ENCODE results near the gene COL4A3.

The COL4A3 gene

GRCh38 chr2:227347117-227347516 is 182.7 kb downstream of the COL4A3 start:
- no peak for DNase-seq (ENCODE audit: low read depth)

GRCh38 chr2:227348324-227348723 is 183.9 kb downstream of the COL4A3 start:
- DNase-seq (ENCODE audit: low read depth) = no peak

DNA sequence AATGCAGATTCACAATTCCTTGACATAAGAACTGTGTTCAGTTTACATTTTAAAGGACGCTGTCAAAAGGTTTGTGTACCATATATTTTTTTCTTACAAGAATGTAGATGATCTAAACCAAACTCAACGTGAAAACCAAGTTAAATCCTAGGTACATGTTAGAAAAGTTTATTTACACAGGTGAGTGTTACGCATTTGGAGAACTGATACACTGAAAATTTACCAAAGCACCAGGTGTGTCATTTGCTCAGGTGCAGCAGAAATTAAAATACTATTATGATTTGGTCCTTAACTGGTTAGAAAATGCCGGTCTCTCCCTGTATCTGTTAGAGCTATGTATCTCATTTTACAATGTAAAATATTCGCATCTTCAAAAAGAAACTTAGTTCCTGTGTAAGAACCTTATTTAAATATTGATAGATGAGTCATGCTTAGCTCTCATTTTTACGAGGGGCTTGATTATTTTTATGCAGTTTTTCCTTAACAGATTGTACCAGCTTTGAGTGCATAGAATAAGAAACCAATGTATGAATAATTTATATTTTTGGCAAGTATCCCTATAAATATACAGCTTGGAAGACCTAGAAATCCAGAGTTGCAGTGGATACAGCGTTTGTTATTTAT is 185.7 kb downstream of the COL4A3 start:
- no peak for DNase-seq (ENCODE audit: low read depth)

DNA sequence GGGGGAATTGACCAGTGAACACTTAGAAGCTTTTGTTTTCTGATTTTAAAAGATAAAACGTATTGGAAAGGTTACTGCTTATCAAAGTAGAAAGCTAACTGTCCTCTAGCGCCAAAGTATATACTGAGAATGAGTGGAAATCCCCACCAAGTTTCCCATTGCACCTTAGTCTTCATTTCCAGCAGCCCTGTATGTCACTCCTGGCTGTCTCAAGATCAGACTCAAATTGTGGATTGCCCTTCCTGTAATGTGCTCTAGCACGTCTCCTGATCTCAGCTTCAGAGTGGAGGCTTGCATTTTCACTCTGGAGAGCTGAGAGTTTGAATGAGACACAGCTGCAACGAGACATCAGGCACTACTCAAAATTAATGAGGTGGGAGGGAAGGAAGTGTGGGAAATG is 187.2 kb downstream of the COL4A3 start:
- no peak for DNase-seq (ENCODE audit: low read depth)

DNA sequence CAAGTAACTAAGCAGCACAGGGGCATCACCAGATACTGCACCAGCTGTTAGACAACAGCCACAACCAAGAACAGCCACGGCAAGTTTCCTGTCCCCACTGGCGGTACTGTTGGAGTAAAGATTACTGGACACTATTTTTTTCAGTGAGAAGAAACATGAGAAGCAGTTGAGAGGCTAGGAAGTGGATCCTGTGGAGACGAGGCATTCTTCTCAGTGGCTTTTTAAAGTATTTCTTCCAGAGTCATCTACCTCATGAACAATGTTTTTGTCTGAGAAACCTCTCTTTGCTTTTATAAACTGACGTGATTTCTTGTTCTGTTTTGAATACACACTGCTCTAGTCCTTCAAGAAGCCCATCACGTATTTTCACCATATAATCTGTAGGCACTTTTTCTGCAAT is 195.9 kb downstream of the COL4A3 start:
- DNase-seq (ENCODE audit: low read depth) = no peak

DNA sequence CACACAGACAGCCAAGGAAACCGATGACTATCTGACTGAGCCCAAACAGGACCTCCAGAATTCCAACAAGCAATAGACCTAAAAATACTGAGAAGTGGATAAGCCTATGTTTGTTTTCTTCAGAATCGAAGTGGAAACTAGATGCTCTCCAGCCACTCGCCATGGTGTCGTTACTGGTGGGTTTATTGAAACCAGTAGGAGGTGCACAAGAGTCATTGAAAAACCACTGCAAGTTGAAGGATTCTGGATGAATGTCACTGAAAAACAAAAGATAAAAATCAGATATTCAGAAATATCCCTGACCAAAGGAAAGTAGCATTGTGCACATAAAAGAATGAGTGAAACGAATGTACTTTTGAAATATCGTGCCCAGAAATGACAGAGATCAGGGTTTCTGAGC is 199.3 kb downstream of the COL4A3 start:
- DNase-seq (ENCODE audit: low read depth) = no peak
